BLaER1 treated with 17β-estradiol and CSF1 and Interleukin-3, amounts not matched to agents 10 nM and 100 nM (cell line): Measurements from ENCODE around the gene EPB41L1.

Experiments used
- H3K27ac ChIP-seq, 11 experiments: shearing (Covaris generic); formaldehyde crosslinking; 2 replicates each; pipeline ENCODE4 v1.8.1; 2022
- H3K27me3 ChIP-seq, 11 experiments: shearing (Covaris generic); formaldehyde crosslinking; 2 replicates each; pipeline ENCODE4 v1.8.1; 2022
- H3K36me3 ChIP-seq, 11 experiments: shearing (Covaris generic); formaldehyde crosslinking; 2 replicates each; pipeline ENCODE4 v1.8.1; 2022
- H3K4me1 ChIP-seq, 10 experiments: shearing (Covaris generic); formaldehyde crosslinking; 2 replicates each; pipeline ENCODE4 v1.8.1; 2022
- H3K4me2 ChIP-seq, 11 experiments: shearing (Covaris generic); formaldehyde crosslinking; 2 replicates each; pipeline ENCODE4 v1.8.1; 2022
- H3K4me3 ChIP-seq, 10 experiments: shearing (Covaris generic); formaldehyde crosslinking; 2 replicates each; pipeline ENCODE4 v1.8.1; 2022
- H3K9ac ChIP-seq, 11 experiments: shearing (Covaris generic); formaldehyde crosslinking; 2 replicates each; pipeline ENCODE4 v1.8.1; 2022
- H3K9me3 ChIP-seq, 11 experiments: shearing (Covaris generic); formaldehyde crosslinking; replicated peaks in 1 of 11; 2 replicates each; pipeline ENCODE4 v1.8.1; 2022
- H4K20me1 ChIP-seq, 11 experiments: shearing (Covaris generic); formaldehyde crosslinking; 2 replicates each; pipeline ENCODE4 v1.8.1; 2022
- Cebpa-rat ChIP-seq, 11 experiments: shearing (Covaris generic); IDR thresholded peaks; 2 replicates each; pipeline ENCODE4 v1.8.1; 2022

EPB41L1 gene

GRCh38 chr20:36113036-36113435 is 41.5 kb upstream of the EPB41L1 start:
- H3K4me1 ChIP-seq, result peaks cover 28 to 74% (median 43%) of the 10 kb centered on the region in 10 experiments
- peak overlapping the region in 2 of 11 experiments; percentile 36 to 64; a peak in 1 of 22 replicates for H3K27ac ChIP-seq
- TF ChIP-seq Cebpa-rat (IDR thresholded peaks at IDR 0.05), result no peak
- no peaks in the 10 kb centered on the region for H4K20me1 ChIP-seq
- H3K36me3 ChIP-seq, result no peaks in the 10 kb centered on the region
- H3K4me3 ChIP-seq, result no peak overlapping the region
- H3K9ac ChIP-seq, result no peak overlapping the region
- H3K9me3 ChIP-seq, result no peaks in the 10 kb centered on the region
- H3K27me3 ChIP-seq, result no peaks in the 10 kb centered on the region
- peak overlapping the region in 4 of 11 experiments; percentile 51 to 90 (median 80); a peak in 5 of 22 replicates for H3K4me2 ChIP-seq

GRCh38 chr20:36113566-36114250 is 40.8 kb upstream of the EPB41L1 start:
- peak overlapping the region in 4 of 11 experiments; percentile 30 to 66 (median 50); a peak in 5 of 22 replicates for H3K27ac ChIP-seq
- H3K9ac ChIP-seq, result peak overlapping the region in 1 of 11 experiments; percentile 45; a peak in 1 of 22 replicates
- peak overlapping the region in 10 of 11 experiments; percentile 9 to 90 (median 46); a peak in 17 of 22 replicates for H3K4me2 ChIP-seq
- no peak for TF ChIP-seq Cebpa-rat (IDR thresholded peaks at IDR 0.05)
- no peaks in the 10 kb centered on the region for H4K20me1 ChIP-seq
- peaks cover 28 to 79% (median 43%) of the 10 kb centered on the region in 10 experiments for H3K4me1 ChIP-seq
- no peak overlapping the region for H3K4me3 ChIP-seq
- H3K36me3 ChIP-seq, result no peaks in the 10 kb centered on the region
- no peaks in the 10 kb centered on the region for H3K9me3 ChIP-seq
- H3K27me3 ChIP-seq, result no peaks in the 10 kb centered on the region

- Histone ChIP-seq H3K27ac (peak overlapping the region in 1 of 11 experiments; percentile 64; a peak in 3 of 22 replicates), H4K20me1 (no peaks in the 10 kb centered on the region), H3K4me2 (peak overlapping the region in 5 of 11 experiments; percentile 55 to 90 (median 75); a peak in 8 of 22 replicates), H3K27me3 (no peaks in the 10 kb centered on the region), H3K4me1 (peaks cover 28 to 84% (median 45%) of the 10 kb centered on the region in 10 experiments), H3K4me3 (no peak overlapping the region), H3K36me3 (no peaks in the 10 kb centered on the region), H3K9ac (peak overlapping the region in 1 of 11 experiments; percentile 45; a peak in 1 of 22 replicates), H3K9me3 (no peaks in the 10 kb centered on the region)
- TF ChIP-seq Cebpa-rat (IDR thresholded peaks at IDR 0.05), result no peak
Measured at GRCh38 chr20:36114707-36115106, 39.8 kb upstream of the EPB41L1 start.

- H3K4me1 ChIP-seq, result peaks cover 26 to 78% (median 37%) of the 10 kb centered on the region in 10 experiments
- H3K9ac ChIP-seq, result peak overlapping the region in 1 of 11 experiments; percentile 9; a peak in 1 of 22 replicates
- H3K9me3 ChIP-seq, result no peaks in the 10 kb centered on the region
Measured at GRCh38 chr20:36115925-36116324, 38.6 kb upstream of the EPB41L1 start.

GRCh38 chr20:36116807-36117441 is 37.6 kb upstream of the EPB41L1 start:
- no peak for TF ChIP-seq Cebpa-rat (IDR thresholded peaks at IDR 0.05)
- Histone ChIP-seq H3K9ac (no peak overlapping the region), H3K36me3 (no peaks in the 10 kb centered on the region), H3K27me3 (no peaks in the 10 kb centered on the region), H3K27ac (peak overlapping the region in 1 of 11 experiments; percentile 29; a peak in 2 of 22 replicates), H3K9me3 (no peaks in the 10 kb centered on the region), H3K4me1 (peaks cover 16 to 68% (median 27%) of the 10 kb centered on the region in 10 experiments), H3K4me2 (peak overlapping the region in 3 of 11 experiments; percentile 5 to 90 (median 66); a peak in 6 of 22 replicates), H4K20me1 (no peaks in the 10 kb centered on the region), H3K4me3 (no peak overlapping the region)

More at GRCh38 chr20:36115925-36116324, 38.6 kb upstream of the EPB41L1 start:
- Histone ChIP-seq H3K4me3 (no peak overlapping the region), H3K36me3 (no peaks in the 10 kb centered on the region), H3K4me2 (peak overlapping the region in 6 of 11 experiments; percentile 4 to 90 (median 16); a peak in 8 of 22 replicates), H3K27me3 (no peaks in the 10 kb centered on the region), H4K20me1 (no peaks in the 10 kb centered on the region), H3K27ac (0 out of 22 replicates have a peak overlapping the region, but pooled peaks of 1 of the 11 experiments have one; percentile 28)
- TF ChIP-seq Cebpa-rat (IDR thresholded peaks at IDR 0.05), result no peak

- Histone ChIP-seq H3K9ac (no peak overlapping the region), H4K20me1 (no peaks in the 10 kb centered on the region), H3K9me3 (no peaks in the 10 kb centered on the region), H3K36me3 (no peaks in the 10 kb centered on the region), H3K4me1 (peaks cover 9 to 64% (median 21%) of the 10 kb centered on the region in 10 experiments; a peak in 18 of 20 replicates), H3K27ac (peak overlapping the region in 1 of 11 experiments; percentile 29; a peak in 2 of 22 replicates), H3K4me2 (peak overlapping the region in 3 of 11 experiments; percentile 5 to 90 (median 66); a peak in 6 of 22 replicates), H3K4me3 (no peak overlapping the region), H3K27me3 (no peaks in the 10 kb centered on the region)
- no peak for TF ChIP-seq Cebpa-rat (IDR thresholded peaks at IDR 0.05)
Measured at GRCh38 chr20:36117638-36118037, 36.9 kb upstream of the EPB41L1 start.

- Histone ChIP-seq H3K4me3 (no peak overlapping the region), H3K9me3 (no peaks in the 10 kb centered on the region), H3K9ac (no peak overlapping the region), H4K20me1 (no peaks in the 10 kb centered on the region), H3K27ac (no peak overlapping the region), H3K4me1 (peaks cover 9 to 57% (median 21%) of the 10 kb centered on the region in 10 experiments; a peak in 18 of 20 replicates), H3K36me3 (no peaks in the 10 kb centered on the region), H3K4me2 (peak overlapping the region in 2 of 11 experiments; percentile 66 to 90; a peak in 1 of 22 replicates), H3K27me3 (no peaks in the 10 kb centered on the region)
- 0 out of 22 replicates have a peak, but pooled peaks of 1 of the 11 experiments have one; percentile 51 for TF ChIP-seq Cebpa-rat (IDR thresholded peaks at IDR 0.05)
Measured at GRCh38 chr20:36118371-36118770, 36.2 kb upstream of the EPB41L1 start.

GRCh38 chr20:36119537-36119936 is 35.0 kb upstream of the EPB41L1 start:
- no peak overlapping the region for H3K4me3 ChIP-seq
- no peak overlapping the region for H3K27ac ChIP-seq
- H4K20me1 ChIP-seq, result no peaks in the 10 kb centered on the region
- H3K36me3 ChIP-seq, result no peaks in the 10 kb centered on the region
- H3K9me3 ChIP-seq, result no peaks in the 10 kb centered on the region
- no peaks in the 10 kb centered on the region for H3K27me3 ChIP-seq
- no peak overlapping the region for H3K9ac ChIP-seq
- TF ChIP-seq Cebpa-rat (IDR thresholded peaks at IDR 0.05), result no peak
- H3K4me2 ChIP-seq, result peak overlapping the region in 2 of 11 experiments; percentile 8 to 12; a peak in 1 of 22 replicates
- peaks cover 0 to 45% (median 11%) of the 10 kb centered on the region in 10 experiments; a peak in 16 of 20 replicates for H3K4me1 ChIP-seq

- Histone ChIP-seq H4K20me1 (no peaks in the 10 kb centered on the region), H3K9ac (no peak overlapping the region), H3K27ac (no peak overlapping the region), H3K4me1 (peaks cover 0 to 38% (median 11%) of the 10 kb centered on the region in 10 experiments; a peak in 13 of 20 replicates), H3K9me3 (no peaks in the 10 kb centered on the region), H3K4me2 (no peak overlapping the region), H3K27me3 (no peaks in the 10 kb centered on the region), H3K36me3 (no peaks in the 10 kb centered on the region), H3K4me3 (no peak overlapping the region)
- no peak for TF ChIP-seq Cebpa-rat (IDR thresholded peaks at IDR 0.05)
Measured at GRCh38 chr20:36120241-36120640, 34.3 kb upstream of the EPB41L1 start.
